Activated CD4-positive, alpha-beta T cell treated with anti-CD3 and anti-CD28 coated beads, Interleukin-2, amount 50 U/mL, for 16 hours (primary cell): Measurements from ENCODE around the gene IRF2BP2.
A peak's percentile ranks its signal among the peaks of the same experiment; 100 is the strongest.

ENCODE experiments used
- DNase-seq: peaks from one replicate; pipeline ENCODE4 v3.0.0-alpha.2; 2020

The IRF2BP2 gene

DNA sequence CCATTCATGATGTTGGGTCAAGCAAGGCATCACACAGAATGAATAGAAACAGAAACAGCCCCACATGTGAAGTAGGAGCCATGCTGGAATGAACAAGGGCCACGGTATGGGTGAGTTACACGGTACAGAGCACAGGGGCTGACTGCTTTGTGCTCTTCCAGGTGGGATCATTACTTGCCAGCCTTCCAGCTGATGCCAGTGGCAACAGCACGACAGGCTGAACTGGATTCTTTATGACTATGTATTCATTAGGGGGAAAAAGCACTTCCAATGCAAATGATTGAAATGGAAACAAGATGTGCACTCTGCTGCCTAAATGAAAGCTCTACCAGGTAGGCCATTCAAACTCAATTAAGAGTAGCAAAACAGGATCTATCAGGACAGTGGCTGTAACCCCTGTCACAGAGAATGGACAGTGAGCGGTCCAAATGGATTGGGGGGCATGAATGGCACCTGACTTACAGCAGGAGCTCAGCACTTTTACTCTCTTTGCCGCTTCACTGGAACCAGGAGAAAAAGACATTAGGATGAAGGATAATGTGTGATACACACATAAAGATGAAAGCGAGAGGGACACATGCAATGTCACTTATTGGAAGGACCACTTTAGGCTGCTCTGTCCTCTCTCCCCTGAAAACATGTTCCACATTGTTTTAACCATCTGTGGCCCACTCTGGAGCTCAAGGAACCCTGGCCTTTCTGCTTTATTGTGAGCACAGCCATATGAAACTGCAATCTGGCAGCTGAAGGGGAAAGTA, 23.4 kb upstream of the IRF2BP2 start:
- no peak for DNase-seq

DNA sequence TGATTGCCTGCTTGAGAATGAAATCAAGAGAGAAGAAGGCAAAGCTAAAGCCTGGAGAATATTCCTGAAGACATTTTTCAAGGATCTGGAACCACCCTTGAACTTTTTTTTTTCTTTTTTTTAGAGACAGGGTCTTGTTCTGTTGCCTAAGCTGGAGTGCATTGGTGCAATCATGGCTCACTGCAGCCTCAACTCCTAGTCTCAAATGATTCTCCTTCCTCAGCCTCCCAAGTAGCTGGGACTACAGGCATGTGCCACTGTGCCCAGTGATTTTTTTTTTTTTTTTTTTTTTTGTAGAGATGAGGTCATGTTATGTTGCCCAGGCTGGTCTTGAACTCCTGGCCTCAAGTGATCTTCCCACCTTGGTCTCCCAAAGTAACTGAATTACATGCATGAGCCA, 22.2 kb upstream of the IRF2BP2 start:
- DNase-seq = no peak

DNA sequence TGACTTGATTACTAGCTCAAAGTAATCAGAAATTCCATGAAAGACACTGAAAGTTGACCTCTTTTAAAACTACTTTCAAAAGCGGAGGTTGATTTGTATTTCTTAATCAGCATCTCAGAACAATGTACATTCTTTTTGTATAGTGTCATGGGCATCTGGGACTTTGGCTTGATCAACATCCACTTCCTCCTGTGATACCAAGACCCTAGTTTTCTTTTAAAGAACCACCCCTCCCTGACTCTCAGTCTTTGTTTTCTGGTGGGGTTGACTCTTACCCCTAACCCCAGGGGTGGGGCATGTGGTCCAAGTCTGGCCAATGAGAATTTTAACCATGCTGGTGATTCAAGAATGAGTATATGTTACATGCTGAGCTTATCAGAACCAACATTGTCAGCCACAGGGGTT, 21.7 kb upstream of the IRF2BP2 start:
- no peak for DNase-seq

DNA sequence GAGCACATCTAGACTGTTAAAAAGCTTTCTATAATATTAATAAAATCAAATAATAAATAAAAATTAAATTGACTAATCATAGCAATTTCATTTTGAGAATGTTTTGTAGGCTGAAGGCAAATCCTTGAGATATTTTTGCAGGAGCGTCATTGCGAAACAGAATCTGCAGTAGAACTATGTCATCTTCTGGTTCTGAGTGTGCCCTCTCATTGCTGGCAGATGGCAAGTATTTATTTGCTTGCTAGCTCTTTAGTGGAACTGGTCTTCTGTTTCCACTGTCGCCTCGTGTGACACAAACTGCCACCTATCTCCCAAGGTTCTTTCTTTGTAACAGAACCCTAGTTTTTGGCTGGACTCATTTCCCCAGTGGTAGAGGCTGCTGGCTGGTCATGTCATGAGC, 19.0 kb upstream of the IRF2BP2 start:
- peak; percentile 41 for DNase-seq

DNA sequence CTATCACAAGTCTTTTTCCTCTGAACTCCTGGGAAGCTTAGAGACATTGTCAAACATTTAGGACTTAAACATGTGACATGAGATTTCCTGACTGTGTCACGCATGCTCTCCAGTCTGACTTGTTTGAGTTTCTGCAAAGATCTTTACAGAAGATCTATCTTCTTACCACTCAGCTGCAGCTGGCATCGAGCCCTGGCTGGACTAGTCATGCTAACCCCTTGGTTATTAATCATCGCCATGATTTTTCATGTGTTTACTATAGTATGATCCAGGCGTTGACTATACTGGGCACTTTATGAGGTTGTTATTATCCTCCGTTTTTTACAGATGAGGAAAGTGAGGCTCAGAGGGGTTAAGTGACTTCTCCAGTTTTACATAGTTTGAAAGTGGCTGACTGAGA, 18.1 kb upstream of the IRF2BP2 start:
- peak; percentile 21 for DNase-seq

DNA sequence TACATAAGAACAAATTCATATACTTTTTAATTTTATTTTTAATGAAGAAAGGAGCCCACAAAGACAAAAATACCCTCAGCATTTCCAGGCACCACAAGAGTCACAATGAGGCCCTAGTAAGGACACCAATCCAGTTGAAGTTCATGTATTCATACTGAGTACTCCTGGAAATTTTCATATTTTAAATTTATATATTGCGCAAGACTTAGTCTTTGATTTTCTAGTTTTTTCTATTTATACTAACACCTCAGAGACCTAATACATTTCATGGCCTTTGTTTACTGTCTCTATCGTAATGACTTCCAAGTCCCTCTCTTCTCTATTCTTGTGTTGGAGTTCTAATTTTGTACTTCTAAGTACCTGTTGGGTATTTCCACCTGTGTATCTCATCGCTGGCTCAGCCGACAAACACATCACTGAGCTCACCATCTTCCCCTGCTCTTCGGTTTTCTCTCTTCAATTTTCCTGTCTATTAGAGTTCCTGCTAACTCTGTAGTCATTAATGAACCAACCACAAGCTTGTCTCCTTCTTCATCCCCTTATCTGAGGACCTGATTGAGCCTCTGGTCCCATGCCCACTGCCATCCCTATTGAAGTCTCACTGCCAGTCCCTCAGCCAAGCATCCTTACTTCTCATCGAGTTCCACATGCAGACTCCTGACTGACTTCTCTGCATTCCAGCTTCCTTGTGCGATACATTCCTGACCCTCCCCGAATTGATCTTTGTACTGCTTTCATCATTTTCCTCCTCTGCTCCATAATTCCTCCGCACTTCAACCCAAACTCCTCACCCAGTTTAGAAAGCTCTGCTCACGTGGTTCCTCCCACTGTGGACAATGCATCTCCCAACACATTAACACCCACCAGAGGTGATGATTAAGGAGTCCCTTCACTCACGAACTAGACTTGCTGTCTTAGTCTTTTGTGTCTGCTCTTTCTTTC, 17.3 kb upstream of the IRF2BP2 start:
- DNase-seq = no peak

DNA sequence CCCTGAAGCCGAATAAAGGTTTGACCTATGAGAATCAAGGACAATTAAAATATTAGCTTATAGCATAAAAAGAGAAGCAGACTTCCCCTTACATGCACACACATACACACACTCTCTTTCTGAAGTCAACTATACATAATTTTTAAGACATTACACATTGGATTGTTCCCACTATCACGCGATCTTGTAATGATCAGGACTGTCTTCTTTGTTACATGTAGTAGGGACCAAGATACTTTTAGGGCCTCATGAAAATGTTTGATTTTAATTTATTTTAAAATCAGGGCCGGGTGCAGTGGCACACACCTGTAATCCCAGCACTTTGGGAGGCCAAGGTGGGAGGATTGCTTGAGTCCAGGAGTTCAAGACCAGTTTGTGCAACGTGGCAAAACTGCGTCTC, 16.4 kb upstream of the IRF2BP2 start:
- no peak for DNase-seq

DNA sequence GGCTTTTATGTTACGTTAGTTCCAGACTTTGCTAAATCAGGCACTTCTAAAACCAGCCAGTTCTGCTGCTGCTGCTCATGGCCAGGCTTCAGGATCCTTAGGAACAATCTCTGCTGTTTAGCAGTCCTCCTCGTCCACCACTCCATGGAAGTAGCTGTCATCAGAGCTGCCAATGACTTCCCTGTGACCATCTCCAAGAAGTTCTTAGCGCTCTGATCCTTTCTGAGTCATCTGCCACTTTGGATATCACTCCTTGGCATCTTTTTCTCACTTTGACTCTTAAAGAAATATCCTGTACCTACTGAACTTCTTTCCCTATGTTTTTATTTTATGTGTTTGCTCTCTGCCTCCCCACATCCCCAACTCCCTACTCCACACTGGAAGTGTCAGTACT, 14.7 kb upstream of the IRF2BP2 start:
- no peak for DNase-seq

DNA sequence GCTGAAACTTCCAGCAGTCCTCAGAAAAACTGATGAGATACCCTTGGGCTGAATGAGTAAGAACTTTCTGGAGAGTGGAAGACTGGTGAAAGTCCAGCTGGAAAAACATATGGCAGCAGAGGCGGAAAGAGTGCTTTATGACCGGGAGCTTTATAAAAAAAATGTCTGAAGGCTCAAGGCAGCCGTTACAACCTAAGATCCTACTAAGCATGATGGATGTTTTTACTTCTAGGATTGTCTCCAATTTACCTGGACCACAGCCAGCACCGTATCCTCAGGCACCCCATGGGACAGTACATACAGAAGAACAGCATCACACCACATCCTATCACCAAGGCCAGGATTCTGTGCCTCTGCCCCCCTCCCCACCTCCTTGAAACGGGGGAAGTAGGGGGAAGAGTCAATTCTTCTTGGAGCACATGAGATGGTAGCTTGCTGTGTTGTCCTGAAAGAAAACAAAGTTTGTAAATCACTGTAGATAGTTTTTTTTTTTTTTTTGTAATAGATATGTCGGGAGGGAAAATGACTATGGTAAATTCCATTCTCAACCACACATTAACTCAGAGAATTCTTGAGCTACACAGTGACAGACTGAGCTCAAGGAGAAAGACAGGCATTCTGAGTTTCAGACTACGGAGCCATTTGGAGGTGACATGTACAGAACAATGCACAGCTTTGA, 11.8 kb upstream of the IRF2BP2 start:
- no peak for DNase-seq

DNA sequence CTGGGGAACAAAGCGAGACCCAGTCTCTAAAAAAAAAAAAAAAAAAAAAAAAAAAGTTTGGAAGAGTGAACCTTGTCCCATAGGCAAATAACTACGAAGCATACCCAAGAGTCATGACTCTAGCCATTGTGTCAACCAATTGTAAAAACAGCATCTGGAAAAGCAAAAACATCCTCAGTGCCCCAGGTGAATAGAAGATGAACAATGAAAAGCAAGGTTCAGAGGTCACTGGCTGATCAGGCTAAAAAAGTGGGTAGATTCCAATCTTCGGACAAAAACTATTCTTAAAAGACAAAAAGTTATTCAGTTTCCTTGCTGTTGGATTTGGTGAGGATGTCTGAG, 11.1 kb upstream of the IRF2BP2 start:
- DNase-seq = no peak

DNA sequence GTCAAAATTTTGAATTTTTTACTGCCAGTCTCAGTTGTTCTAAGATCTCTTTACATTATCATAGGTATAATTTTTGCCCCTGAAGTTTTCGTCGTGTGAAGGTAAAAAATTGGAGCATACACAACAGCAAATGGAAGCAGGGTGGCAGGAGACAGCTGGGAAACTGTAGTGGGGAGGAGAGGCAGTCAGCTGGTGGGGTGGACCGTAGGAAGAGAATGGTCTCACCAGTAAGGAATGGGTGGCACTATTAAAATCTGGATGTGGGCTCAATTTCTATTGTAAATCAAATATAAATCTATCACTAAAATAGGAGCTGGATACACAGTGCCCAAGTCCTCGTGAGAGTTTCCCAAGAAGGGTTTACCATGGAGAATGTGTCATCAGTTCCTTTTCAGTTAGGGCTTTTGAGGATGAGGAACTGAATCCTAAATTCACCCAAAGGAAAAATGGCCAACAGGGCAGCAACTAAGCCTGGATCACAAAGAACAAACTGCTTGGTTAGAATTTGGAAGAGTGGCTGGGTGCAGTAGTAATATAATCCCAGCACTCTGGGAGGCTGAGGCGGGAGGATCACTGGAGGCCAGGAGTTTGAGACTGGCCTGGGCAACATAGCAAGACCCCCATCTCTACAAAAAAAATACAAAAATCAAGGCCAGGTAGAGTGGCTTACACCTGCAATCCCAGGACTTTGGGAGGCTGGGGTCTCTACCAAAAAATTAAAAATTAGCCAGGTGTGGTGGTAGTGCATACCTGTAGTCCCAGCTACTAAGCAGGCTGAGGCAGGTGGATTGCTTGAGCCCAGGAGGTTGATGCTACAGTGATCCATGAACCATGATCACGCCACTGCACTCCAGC, 10.5 kb upstream of the IRF2BP2 start:
- no peak for DNase-seq

DNA sequence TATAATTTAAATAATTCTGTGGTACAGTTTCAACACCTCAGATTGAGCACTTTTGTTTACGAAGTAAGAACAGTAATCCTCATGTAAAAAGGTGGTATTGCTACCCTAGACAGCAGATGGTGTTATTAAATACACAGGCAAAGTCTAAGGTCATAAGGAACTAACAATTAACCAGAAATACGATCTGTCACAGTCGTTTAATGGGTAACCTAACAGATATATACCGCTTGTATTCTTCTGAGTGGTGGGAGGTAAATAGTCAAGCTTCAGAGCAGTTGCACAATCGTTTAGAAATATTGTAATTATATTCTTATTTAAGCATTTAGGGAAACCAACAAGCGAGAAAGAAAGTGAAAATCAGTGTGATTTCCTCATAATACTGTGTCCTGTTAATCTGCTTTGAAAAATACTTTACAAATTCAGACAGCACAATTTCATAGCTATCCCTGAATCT, 9.8 kb upstream of the IRF2BP2 start:
- DNase-seq = no peak

DNA sequence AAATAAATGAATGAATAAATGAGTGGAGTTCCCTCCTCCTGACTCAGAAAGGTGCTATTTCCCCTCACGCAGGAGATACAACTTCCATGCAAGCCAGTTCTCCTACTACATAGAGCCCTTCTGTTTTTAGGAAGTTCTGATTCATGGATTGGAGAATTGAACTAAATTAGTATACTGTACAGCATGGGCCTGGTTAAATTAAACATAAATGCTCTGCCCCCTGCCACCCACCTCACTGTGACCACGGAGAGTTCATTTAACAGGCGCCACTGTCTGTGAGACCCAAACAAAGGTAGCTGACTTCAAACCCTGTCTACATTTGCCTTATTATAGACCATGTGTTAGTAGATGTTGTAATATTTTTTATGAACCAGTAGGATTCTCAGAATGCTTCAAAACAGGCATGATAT, 9.1 kb upstream of the IRF2BP2 start:
- DNase-seq = no peak

DNA sequence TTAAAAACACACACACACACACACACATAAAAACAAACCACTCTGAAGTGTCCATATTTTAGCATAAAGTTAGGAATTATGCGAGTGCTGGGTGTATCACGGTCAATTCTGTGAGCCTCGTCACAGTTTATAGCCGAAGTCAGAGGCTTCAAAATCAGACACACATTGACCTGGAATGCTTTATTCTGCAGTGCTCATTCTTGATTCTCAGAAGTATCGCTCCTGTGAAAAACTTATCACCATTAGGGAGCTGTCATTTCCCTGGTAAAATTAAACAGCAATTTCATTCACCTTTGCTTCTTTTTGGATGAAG, 8.7 kb upstream of the IRF2BP2 start:
- DNase-seq = no peak

DNA sequence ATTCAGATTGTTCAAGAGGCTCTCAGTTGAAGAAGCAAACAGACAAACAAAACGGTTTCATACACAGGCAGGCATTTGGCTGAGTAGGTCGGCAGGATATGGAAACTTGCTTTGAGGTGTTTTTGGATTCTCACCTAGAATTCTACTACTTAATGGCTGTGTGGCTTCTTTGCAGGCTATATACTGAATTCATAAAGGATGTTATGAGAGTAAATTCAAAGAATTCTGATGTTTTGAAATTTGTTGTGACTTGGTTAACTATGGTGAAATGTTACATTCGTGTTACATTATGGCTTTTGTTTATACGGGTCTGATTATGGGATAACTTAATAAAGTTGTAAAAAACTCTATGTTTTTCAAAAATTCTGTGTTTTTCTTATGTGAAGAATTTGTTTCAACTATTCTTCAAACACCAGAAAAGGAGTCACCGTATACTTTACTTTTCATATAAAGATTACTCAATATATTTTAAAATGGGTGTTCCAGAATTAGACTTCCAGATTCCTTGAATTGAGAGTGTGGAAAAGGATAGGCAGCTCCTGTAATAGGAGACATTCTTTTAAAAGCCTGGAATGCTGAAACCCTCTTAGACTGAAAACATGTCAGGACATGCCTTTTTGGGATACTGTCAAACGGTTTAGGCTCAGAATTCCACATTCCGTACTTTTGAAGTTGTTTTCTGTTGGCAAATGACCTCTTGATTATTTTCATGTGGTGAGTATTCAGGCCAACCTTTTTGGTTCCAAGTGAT, 8.2 kb upstream of the IRF2BP2 start:
- DNase-seq = no peak

DNA sequence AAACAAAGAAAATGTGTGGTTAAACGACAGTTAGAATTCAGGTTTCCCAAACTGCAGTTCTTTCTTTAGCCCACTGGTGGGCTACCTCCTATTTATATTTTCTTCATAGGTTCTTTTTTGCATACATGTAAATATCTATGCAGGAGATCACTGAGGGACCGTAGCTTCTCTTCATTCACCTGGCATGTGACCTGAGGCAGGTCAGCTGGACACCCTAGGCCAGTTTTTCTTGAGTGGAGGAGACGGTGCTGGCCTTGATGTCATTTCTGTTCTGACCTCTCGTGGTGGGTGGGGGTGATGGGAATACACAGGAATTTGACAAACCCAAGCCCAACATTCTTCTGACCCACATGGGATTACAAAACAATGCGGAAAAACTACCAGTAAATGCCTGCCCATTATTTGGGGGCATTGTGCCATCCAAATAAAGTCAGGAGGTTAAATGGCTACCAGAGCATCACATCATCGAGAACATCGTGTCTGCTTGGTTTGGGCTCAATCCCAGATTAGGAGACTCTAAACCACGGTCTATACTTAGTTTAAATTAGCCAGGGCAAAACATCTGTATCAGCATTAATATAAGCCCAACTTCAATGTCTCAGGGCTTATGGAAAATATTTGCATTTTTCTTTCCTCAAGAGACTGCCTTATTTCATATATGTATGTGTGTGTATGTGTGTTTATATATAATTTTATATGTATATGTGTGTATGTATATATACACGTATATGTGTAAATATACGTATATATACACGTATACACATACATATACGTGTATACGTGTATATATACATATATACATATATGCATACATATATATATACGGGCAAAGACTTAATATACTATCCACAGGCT, 7.4 kb upstream of the IRF2BP2 start:
- DNase-seq = no peak

DNA sequence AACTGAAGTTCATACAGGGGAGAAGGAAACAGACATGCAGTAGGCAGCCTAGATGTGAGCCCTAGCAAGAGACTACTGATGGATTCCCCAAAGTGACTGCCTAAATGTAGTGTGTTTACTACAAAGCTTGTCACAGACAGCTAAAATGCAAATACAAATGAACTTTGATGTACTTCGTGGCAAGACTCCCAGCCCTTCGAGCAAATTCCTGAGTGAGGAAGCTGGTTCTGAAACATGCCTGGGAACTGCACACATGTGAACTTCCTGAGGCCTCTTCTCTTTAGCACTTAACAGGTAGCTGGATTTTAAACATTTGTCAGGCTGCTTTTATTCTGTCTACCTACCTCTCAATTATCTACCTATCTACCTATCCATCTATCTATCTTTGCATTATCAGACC, 6.7 kb upstream of the IRF2BP2 start:
- DNase-seq = no peak

DNA sequence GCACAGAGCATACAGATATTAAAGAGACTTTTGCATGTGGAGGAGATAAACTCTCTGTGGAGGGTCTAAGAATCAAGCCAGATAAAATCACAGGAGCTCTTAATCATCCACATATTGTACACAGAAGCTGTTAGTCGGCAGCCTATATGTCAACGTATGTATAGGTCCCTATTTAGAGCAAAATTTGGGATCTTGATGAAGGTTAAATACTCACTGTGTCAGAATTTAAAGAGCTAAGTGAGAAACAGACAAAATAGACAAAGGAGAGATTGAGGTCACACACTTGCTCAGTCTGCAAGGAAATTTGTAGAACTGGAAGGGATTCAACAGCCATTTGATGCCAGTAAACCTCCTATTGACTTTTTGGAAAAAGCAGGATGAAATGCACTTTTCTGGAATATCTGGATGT, 4.1 kb upstream of the IRF2BP2 start:
- no peak for DNase-seq

DNA sequence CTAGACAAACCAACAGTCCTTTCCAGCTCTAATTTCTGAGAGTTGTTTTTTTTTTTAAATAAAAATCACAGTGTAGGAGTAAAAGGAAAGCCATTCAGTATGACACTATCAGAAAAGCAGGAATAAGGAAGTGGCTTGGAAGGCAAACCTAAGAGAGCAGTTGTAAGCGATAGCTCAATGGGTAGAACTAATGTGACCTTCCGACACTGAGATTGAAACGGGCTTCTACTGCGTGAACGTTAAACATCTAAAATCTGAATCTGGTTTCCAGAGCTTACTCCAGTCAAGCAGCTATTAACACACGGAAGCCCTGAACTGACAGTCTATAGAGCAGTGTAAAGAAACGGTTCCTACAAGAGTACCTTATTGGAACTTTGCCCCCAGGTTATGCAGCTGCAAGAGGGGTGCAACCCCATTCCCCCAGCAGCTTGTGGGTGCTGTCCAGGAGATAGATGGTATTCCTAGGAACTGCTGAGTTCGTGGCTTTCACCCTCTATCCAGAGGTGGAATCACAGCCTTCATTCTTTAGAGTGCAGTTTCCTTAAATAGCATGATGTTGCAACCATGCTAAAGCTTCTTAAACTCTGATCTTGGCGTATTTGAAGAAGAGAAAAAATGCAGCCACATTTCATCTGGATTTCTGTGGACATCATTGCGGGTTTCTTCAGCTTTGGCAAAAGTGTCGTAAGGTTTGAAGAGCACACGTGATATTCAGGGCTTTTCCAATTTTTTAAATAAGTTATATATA, 3.3 kb upstream of the IRF2BP2 start:
- DNase-seq = no peak

DNA sequence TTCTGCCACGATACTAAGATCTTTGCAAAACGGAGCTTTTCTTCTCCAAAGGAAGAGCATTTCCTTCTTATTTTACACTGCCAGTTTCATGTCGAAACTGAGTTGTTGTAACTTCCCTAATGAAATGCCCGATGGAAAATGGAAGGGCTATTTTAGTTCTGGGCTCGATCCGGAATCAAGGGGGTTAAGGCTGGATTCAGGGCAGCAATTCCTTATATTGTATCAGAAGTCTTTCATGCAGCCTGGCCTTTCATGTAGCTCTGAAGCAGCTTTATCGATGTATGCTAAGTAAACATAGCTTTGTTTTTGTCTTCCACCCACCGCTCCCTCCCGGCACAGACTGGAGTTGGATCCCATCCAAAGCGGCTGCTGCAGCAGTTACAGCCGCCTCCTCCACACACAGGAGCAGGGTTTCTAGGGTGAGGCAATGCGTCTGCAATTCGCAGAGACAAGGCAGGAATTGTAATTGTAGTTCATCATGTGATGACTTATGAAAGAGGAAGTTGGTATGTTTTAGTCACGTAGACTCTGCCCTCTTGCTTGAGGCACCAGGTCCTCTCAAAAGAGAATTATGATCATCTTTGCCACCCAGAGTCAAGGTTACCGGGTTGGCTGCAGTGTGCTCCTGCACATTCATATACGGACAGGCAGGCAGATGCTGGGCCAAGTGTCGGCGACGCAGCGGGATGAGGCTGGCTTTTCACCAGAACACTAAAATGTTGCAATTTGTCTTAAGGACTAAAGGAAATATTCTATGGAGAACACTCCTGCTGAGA, 2.6 kb upstream of the IRF2BP2 start:
- DNase-seq = peak; percentile 89
